HG03280 (cell line): ENCODE measurements around the gene SLC25A45.

Source experiments
- ATAC-seq: cut with Tn5 transposase; IDR thresholded peaks from one replicate; pipeline ENCODE4 v1.9.1; 2021; ENCODE audit warnings: mild to moderate bottlenecking, moderate library complexity; ENCODE audit not compliant: unreplicated experiment

SLC25A45 gene

GRCh38 chr11:65404638-65405339 is 22.3 kb upstream of the SLC25A45 start:
- no peak for ATAC-seq

GRCh38 chr11:65404210-65404609 is 21.8 kb upstream of the SLC25A45 start:
- ATAC-seq = no peak

GRCh38 chr11:65403607-65404121 is 21.2 kb upstream of the SLC25A45 start:
- no peak for ATAC-seq

- no peak for ATAC-seq
Observed at GRCh38 chr11:65402790-65403189, 20.3 kb upstream of the SLC25A45 start.

GRCh38 chr11:65401803-65402248 is 19.4 kb upstream of the SLC25A45 start:
- ATAC-seq = no peak

- no peak for ATAC-seq
Observed at GRCh38 chr11:65401073-65401802, 18.8 kb upstream of the SLC25A45 start.

GRCh38 chr11:65400307-65401072 is 18.0 kb upstream of the SLC25A45 start:
- no peak for ATAC-seq

- ATAC-seq = no peak
Observed at GRCh38 chr11:65399845-65400244, 17.4 kb upstream of the SLC25A45 start.

- ATAC-seq = no peak
Observed at GRCh38 chr11:65399249-65399648, 16.8 kb upstream of the SLC25A45 start.

- ATAC-seq = no peak
Observed at GRCh38 chr11:65398362-65398910, 16.0 kb upstream of the SLC25A45 start.

- no peak for ATAC-seq
Observed at GRCh38 chr11:65396769-65397745, 14.6 kb upstream of the SLC25A45 start.

- ATAC-seq = no peak
Observed at GRCh38 chr11:65395961-65396530, 13.6 kb upstream of the SLC25A45 start.

GRCh38 chr11:65394125-65394536 is 11.7 kb upstream of the SLC25A45 start:
- ATAC-seq = no peak

- ATAC-seq = no peak
Observed at GRCh38 chr11:65393513-65394079, 11.2 kb upstream of the SLC25A45 start.

- ATAC-seq = no peak
Observed at GRCh38 chr11:65392899-65393298, 10.5 kb upstream of the SLC25A45 start.

GRCh38 chr11:65392186-65392829 is 9.9 kb upstream of the SLC25A45 start:
- no peak for ATAC-seq

- ATAC-seq = no peak
Observed at GRCh38 chr11:65390996-65391395, 8.6 kb upstream of the SLC25A45 start.

- no peak for ATAC-seq
Observed at GRCh38 chr11:65390099-65390941, 7.9 kb upstream of the SLC25A45 start.
